GM20000 (cell line): Measurements from ENCODE around the gene TMEM132A.

Source experiments
- DNase-seq: peaks from one replicate; pipeline ENCODE4 v3.0.0; 2012; ENCODE audit warnings: low spot score
- CTCF ChIP-seq: IDR thresholded peaks from 2 replicates; pipeline ENCODE4 v1.5.1; 2012; ENCODE audit warnings: mild to moderate bottlenecking, control low read depth; ENCODE audit errors: extremely low read depth, missing control alignments

TMEM132A gene

GRCh38 chr11:60923800-60924109 lies 505 bp upstream of the TMEM132A start:
- TF ChIP-seq CTCF, result no peak
- no peak for DNase-seq

GRCh38 chr11:60924906-60925853 lies 920 bp downstream of the TMEM132A start:
- peak; percentile 61 for DNase-seq
- no peak for TF ChIP-seq CTCF

- TF ChIP-seq CTCF, result no peak
- DNase-seq, result no peak
Measured at GRCh38 chr11:60925868-60926267, 1.6 kb downstream of the TMEM132A start.

- no peak for DNase-seq
- TF ChIP-seq CTCF, result no peak
Measured at GRCh38 chr11:60926500-60926899, 2.2 kb downstream of the TMEM132A start.

- no peak for DNase-seq
- no peak for TF ChIP-seq CTCF
Measured at GRCh38 chr11:60927061-60927592, 2.9 kb downstream of the TMEM132A start.

- no peak for DNase-seq
- TF ChIP-seq CTCF, result no peak
Measured at GRCh38 chr11:60927600-60927999, 3.3 kb downstream of the TMEM132A start.

- no peak for TF ChIP-seq CTCF
- no peak for DNase-seq
Measured at GRCh38 chr11:60928563-60929001, 4.3 kb downstream of the TMEM132A start.
